ENCODE results near the gene KLHDC4.
A peak's percentile ranks its signal among the peaks of the same experiment; 100 is the strongest.
"Not testable (repeated sequence)": the region's sequence is repeated elsewhere in the genome, so short reads cannot be mapped to it uniquely, and the experiment has no call there.

The KLHDC4 gene
- 63.6 to 70.6 reads per million in 2 experiments for total RNA-seq

DNA sequence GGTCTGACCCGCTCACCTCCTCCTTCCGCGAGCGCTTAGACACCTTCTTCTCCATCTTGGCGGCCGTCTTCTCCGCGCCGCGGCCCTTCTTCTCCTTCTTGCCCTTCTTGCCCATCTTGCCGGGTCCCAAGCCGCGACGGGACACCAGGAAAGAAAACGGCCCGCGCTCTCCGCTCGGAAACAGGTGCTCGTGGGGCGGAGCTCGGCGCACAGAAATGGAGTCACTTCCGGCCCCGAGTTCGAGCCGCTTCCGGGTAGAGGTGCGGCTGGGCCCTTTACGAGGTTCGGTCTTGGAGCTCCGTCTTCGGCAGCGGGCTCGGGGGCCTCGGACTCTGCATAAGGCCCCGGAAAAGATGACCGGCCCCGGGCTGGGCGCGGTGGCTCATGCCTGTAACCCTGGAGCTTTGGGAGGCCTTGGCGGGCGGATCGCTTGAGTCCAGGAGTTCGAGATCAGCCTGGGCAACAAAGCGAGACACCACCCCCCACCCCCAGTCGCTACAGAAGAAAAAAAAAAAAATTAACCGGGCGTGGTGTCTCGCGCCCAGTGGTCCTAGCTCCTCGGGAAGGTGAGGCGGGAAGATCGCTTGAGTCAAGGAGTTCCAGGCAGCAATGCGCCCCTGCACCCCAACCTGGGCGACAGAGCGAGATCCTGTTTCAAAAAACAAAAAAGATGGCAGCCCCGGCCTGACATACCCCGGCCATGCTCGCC is at the start of gene KLHDC4:
Gene KLHDC4, minus strand, starts transcription at position 211 of the 709 bp plus-strand sequence. Its CDS starts 96 bp downstream, at position 115.
- peak; percentile 86 for DNase-seq (ENCODE audit: low read depth)

DNA sequence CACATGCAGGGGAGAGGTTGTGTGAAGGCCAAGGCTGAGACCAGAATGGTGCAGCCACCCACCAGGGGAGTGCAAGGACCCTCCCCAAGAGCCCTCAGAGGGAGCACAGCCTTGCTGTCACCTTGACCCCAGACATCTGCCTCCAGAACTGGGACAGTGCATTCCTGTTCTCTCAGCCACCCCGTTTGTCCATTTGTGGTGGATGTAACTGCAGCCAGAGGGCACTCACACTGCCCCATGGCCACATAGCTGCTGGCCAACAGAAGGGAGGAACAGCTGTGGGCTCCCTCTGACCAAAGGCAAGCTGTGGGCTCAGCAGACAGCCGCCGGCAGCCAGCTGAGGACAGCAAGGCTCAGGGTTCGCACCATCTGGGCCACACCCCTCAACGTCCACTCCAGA is 49.8 kb upstream of the KLHDC4 start:
- no peak for DNase-seq (ENCODE audit: low read depth)

DNA sequence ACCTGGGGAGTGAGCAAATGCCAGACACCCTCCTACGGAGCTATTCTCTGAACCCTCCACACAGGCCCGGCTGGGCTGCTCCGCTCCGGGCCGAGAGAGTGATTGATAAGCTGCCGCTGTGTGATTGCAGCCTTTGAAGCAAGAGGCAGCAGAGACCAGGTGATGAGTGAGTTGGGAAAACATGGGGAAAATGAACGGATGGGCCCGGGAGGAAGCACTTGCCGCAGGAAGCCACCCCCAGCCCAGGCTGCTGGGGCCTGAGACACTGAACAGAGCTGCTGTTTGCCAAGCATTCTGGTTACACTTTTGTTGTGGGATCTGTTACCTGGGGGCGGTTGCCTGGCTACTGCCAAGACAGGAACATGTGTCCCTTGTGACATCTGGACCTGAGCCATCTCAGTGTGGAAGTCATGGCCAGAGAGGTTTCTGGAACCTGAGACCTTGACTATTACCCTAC is 46.4 kb upstream of the KLHDC4 start:
- DNase-seq (ENCODE audit: low read depth) = no peak

DNA sequence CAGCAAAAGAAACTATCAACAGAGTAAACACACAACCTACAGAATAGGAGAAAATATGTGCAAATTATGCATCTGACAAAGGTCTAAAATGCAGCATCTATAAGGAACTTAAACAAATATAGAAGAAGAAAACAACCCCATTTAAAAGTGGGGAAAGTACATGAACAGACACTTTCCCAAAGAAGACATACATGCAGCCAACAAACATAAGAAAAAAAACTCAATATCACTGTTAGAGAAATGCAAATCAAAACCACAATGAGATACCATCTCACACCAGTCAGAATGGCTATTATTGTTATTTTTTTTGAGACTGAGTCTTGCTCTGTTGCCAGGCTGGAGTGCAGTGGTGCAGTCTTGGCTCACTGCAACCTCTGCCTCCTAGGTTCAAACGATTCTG is 45.7 kb upstream of the KLHDC4 start:
- DNase-seq (ENCODE audit: low read depth) = not testable (repeated sequence)

DNA sequence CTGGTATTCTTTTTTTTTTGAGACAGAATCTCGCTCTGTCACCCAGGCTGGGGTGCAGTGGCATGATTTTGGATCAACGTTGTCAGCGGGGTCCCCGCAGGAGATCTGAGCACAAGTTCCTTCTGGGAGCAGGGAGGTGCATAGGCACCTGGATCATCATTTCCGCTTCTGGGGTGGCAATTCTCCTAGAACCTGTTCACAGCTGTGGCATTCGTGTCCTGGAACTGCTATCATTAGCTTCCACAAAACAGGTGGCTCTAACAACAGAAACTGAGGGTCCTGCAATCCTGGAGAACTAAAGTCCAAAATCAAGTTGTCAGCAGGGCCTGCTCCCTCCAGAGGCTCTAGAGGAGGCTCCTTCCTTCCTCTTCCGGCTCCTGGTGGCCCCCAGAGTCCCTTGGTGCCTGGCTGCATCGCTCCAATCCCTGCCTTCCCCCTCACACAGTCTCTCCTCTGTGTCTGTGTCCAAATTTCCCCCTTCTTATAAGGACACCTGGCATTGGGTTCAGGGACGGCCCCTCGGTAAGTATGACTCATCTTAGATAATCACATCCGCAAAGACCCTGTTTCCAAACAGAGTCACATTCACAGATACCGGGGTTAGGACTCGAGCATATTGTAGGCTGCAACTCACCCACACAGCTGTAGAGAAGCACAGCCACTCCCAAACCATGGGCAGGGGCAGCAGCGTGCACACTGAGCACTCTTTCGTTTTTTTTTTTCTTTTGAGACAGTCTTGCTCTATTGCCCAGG is 43.5 kb upstream of the KLHDC4 start:
- DNase-seq (ENCODE audit: low read depth) = no peak

DNA sequence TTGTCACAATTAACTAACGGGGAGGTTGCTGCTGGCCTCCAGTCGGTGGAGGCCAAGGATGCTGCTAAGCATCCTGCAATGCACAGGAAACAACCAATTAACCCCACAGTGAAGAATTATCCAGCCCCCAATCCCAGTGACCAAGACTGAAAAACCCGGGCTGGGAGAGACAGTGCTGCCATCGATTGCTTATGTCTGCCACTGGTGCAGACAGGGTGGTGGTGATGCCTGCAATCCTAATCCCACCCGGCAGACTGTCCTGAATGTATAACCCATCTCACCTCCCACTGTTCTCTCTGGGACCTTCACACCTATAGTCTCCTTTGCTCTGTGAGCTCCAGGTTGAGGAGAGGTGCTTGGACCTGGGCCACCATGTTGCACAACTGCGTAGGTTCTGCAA is 42.3 kb upstream of the KLHDC4 start:
- no peak for DNase-seq (ENCODE audit: low read depth)

DNA sequence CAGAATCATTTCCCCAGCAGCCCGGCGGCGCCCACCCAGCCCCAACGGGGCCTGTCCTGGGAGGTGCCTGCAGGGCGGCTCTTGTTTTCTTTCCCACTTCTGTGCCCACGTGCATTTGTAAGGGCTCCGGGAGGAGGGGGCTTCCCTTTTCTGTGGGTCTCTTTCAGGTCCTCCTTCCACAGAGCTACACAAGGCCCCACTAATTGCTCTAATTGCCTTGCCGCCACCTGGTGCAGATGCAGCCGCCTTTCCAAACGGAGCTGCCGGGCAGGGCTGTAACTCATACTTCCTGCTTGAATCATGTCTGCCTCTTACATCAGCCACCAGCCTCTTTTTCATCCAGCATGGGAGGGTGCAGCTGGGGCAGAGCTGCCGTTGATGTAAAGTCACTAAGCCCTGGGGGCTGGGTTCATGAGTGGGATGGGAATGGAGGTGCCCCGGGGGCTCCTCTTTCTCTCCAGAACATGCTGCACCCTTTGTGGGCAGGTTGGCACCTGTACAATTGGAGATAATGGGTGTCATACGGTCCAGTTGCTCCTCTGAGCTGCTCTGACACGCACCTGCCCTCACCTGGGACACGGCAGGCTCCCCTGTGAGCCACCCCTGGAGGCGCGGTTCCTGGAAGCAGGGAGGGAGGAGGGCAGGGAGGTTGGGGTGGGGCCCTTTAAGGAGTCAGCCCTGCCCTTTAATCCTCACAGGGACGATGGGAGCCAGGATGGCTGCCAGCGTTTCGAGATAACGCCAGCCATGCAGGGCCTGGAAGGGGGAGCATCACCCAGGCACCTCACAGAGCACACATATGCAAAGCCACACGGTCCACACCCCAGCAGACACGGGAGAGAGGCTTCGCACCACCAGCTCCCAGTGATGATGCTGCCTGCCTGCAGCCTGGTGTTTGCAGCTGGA is 41.1 kb upstream of the KLHDC4 start:
- no peak for DNase-seq (ENCODE audit: low read depth)

DNA sequence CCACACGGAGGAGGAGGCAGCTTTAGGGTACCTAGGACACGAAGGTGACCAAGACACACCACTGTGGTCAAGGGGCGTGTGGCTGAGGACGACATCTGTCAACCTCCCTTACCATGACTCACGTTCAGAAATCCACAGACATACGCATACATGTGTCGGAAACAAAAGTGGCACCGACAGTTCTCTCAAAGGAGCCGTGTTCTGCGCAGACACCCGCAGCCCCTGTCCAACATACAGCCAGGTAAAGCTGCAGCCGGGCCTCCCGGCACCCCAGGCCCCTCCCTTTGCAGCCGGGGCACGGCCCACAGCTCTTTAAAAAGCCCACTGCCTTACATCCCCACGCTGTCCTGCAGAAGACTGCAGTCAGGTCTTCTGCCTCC is 40.5 kb upstream of the KLHDC4 start:
- DNase-seq (ENCODE audit: low read depth) = no peak

DNA sequence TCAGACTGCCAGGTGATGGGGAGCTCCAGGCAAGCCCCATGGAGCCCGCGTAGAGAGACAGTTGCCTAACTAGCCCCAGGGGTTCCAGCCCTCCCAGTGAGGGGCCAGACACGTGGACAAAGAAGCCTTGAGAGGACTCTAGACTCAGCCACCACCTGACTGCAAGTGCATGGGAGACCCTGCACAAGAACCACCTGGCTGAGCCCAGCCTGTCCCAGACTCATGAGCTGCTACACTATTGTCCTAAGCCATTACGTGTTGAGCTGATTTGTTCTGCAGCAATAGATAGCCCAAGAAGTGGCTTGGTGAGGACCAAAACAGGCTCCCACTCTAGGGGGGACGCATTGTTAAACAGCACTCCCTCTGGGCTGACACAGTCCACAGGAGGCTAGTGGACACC is 37.6 kb upstream of the KLHDC4 start:
- no peak for DNase-seq (ENCODE audit: low read depth)

DNA sequence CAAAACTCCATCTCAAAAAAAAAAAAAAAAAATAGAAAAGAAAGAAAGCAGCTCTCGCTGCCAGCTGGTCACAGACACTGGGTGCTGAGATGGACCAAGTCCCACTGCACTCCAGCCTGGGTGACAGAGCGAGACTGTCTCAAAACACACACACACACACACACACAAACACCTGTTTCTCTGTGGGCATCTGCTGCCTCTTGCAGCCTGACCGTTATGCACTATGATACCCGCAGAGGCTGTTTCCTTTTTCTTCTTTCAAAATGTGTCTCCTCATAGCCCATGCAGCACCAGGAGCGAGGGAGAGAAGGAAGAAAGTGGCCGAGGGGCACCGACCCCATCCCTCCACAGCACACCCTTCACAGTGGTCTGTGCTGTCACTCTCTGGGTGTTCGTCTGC is 36.9 kb upstream of the KLHDC4 start:
- no peak for DNase-seq (ENCODE audit: low read depth)

DNA sequence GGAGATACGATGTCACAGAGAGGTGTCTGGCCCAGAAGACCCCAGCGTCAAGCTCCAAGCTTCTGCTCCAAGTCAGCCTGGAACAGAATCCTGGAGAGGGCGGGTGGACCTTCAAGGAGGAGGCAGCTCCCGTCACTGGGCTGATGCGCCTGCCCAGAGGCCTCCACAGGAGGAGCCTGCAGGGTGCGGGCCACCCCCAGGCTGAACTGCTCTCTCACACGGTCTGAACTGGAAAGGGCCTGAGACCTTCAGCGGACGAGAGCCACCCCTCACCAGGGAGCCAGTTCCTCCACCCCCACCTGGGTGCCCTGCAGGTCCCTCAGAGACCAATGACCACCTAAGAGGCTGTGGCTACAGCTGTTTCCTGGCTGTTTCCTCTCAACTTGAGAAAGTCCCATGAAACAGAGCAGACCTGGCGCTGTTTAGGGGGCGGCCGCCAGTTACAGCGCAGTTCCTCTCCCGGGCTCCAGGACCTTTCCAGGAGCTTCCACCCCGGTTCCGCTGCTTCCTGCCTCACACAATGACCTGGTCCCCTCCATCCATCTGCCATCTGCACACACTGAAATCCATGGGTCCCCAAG is 36.0 kb upstream of the KLHDC4 start:
- DNase-seq (ENCODE audit: low read depth) = no peak

DNA sequence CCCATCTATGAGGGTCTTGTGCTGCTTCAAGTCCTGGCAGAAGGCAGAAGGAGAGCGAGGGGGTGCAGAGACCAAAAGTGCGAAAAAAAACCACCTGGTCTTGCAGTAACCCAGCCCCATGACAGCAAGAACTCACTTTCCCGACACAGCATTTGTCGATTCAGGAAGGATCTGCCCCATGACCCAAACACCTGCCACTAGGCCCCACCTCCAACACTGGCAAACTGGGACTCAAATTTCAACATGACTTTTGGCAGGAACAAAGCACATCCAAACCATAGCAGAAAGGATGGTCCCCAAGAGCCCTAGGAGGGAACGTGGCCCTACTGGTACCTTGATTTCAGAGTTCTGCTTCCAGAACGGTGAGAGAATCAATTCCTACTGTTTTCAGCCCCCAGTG is 34.7 kb upstream of the KLHDC4 start:
- no peak for DNase-seq (ENCODE audit: low read depth)

DNA sequence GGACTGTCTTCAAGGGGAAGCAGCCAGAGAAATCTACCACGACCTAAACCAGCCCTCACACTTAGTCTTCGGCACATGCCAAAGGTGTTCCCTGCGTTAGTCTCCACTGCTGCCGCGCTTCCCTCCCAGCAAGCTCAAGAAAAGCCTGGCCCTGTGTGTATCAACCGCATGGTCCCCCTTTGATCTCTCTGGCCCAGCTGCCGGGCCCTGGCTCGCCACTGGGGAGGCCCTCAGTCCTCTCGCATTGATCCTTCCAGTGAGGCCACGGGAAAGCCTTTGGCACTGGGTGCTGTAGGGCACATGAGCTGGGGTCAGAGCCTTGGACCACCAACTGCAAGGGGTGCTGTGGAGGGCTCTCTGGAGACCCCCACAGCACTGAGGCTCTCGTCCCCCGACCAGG is 29.6 kb upstream of the KLHDC4 start:
- DNase-seq (ENCODE audit: low read depth) = no peak

DNA sequence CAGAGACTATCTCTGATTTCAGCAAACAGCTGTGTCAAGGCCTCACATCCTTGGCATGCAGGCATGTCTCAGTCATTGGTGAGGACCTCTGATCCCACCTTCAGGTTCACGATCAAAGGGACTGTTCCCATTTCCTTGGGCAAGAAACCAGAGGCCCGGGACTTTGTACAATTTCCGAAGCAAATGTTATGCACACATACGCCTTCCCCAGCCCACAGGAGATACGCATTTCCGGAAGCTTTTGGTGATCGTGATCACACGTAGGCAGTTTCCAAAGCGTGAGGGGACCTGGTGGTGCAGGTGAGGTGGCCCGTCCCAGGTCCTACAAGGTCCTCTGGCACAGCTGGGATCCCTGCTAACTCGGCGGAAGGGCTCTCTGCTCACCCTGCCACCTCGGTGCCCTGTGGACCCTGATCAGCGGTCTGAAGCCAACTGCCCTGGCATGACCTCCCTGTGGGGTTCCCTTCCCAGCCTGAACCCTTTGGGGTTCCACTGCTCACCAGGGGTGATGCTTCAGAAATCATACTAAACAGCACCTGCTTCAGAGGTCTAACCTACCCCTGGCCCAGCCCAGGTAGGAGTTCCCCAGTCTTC is 28.8 kb upstream of the KLHDC4 start:
- no peak for DNase-seq (ENCODE audit: low read depth)

DNA sequence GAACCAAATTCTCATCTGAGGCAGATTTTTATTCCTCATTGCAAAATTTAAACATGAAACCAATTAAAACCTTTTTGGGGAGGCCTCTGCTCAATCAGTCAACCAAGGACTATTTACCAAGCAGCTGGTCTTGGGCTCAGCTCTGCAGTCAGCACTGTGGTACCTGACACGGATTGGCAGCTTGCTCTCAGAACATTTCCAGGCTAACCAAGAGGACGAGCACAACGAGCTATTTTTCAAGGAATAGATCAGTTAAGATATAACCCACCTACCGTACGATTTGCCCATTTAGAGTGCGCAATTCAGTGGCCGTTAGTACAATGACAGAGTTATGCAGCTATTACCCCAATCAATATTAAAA is 26.4 kb upstream of the KLHDC4 start:
- no peak for DNase-seq (ENCODE audit: low read depth)

DNA sequence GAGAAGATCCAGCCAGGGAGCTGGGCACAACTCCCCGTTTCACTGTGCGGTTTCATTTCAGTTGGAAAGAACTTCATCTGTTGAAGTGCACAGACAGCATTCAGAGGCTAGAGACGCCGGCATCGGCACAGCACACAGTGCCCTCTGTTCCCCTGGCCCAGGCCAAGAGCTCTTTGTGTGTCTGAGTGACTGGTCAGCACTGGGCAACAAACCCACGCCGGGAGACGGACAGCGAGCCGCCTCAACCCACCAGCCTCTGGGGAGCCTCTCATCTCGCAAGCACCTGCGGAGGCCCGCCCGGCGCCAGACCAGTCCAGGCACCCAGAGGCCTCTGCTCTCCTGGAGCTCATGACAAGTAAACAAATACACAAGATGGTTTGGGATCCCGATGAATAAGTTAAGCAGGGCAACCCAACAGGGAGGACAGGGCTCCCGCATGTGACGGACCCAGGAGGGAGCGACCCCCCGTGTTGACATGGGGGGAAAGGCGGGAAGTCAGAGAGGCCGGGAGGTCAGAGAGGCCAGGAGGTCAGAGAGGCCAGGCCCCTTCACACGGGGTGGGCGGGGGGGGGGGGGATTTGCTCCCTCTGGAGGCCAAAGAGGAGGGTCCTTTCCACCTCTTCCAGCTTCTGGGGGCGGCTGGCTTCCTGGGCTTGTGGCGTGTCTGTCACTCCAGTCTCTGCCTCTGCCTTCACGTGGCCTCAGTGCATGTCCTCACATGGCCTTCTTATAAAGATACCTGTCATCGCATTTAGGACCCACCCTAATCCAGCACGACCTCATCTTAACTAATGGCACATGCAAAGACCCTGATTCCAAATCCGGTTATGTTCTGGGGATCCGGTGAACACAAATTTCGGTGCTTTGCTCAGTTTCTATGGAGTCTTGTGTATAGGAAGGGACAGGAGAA is 25.8 kb upstream of the KLHDC4 start:
- DNase-seq (ENCODE audit: low read depth) = no peak

DNA sequence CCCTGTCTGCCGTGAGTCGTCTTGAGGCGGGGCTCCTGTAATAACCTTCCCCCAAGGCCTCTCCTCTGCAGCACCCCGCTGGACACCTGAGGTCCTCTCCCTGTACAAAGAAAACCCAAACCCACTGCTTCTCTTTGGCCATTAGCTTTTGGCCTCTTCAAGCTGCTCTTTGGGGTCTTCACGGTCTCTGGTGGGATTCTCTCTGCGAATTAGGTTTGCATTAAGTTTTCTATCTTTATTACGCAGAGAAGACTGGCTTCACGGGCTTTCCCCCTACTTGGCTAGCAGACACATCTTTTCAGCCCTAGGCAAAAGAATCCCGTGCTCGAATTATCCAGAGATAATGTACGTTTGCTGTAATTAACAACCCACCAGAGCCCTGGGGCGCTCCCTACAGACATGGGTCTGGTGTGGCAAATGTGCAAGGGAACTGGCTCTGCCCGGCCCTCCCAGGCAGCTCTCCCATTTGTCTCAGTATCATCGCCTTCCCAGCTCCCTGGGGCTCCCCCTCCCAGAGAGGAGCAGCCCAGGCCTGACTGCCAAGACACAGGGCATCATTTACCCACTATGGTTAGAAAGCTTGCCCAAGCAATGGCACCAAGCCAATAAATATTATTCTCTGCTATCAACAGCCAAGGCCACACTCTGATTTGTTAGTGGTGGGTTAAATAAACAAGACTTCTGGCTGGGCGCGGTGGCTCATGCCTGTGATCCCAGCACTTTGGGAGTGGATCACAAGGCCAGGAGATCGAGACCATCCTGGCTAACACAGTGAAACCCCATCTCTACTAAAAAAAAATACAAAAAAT is 24.7 kb upstream of the KLHDC4 start:
- no peak for DNase-seq (ENCODE audit: low read depth)

DNA sequence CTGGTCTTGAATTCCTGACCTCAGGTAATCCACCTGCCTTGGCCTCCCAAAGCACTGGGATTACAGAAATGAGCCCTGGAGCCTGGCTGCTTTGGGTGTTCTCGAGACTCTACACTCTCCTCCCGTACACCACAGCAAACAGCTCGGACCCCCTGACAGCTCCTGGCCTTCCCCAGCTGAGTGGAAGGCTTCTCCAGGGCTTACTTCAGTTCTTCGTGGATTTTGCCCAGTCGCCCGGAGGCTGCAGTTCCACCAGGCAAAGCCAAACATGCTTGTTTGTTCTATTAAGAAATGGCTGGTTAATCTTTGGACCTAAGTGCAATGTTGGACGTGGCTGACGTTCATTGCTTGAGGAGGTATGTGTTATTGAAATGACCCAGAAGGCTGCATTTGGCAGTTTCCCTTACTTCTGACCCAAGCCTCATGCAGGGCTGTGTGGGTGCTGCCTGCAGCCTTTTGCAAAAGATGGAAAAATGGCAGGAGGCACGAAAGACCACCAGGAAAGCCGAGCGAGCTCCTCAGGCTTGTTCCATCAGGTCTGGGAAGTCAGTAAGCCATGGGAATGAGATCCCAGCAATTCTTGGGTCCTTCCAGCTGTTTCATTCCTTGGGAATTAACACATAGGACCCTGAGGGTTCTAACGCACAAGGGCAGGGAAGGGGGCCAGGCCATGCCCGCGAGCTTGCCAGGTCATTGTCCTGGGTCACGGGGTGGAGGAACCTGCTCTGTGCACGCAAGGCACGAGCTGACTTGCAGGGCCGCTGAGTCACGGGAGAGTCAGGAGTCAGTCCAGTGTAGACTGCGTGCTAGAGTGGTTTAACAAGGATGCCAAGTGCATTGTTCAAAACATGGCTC is 23.9 kb upstream of the KLHDC4 start:
- DNase-seq (ENCODE audit: low read depth) = no peak
